NCI-H1436 treated with DMSO at 0.1 percent for 48 hours (cell line): ENCODE data around the gene MRTFB.
"Not testable (repeated sequence)": the region's sequence is repeated elsewhere in the genome, so short reads cannot be mapped to it uniquely, and the experiment has no call there.

ENCODE experiments used
- DNase-seq: peaks from one replicate; lab custom pipeline; 2025; lab: John Stamatoyannopoulos, UW

The MRTFB gene

DNA sequence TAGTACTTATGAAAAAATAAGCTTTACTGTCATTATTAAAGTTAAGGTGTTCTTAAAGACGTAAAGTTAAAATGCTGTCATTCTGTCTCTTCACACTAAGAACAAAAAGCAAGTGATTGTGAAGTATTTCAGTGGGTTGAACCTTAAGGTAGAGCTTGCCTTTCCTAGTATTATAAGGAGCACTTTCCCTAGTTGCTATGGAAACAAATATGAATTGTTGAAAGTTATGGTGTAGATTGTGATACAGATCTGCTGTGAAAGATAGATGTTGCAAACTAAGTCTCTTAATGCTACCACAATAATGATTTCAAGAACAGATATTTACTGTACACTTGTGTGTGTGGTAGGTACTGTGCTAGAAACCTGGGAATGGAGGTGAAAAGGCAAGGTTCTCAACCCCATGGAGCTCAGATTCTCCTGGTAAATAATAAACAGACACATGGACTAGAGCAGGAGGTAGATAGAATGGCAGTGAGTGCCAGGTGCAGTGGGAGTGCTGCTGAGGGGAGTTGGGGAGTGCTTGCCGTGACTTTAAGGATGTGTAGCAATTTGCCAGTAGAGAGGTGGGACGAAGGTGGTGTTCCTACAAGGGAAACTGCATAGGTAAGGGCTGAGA is 34.7 kb downstream of the MRTFB start:
- no peak for DNase-seq

DNA sequence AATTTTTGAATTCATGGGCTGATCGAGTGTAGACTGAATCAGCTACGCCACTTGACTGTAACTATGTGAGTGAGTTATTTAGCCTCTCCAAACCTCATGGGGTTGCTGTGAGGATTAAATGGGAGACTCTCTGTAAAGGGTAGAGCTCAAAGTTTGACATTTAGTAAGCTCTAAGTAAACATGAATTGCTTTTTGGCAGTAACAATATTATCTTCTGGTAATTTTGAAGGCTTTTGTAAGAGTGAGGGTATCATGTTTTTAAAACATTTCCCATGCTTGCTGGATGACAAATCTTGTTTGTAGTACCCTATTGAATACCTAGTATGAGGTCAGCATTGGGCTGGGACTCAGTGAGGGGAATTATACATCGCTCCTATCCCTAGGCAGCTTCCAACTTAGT is 35.3 kb downstream of the MRTFB start:
- no peak for DNase-seq

DNA sequence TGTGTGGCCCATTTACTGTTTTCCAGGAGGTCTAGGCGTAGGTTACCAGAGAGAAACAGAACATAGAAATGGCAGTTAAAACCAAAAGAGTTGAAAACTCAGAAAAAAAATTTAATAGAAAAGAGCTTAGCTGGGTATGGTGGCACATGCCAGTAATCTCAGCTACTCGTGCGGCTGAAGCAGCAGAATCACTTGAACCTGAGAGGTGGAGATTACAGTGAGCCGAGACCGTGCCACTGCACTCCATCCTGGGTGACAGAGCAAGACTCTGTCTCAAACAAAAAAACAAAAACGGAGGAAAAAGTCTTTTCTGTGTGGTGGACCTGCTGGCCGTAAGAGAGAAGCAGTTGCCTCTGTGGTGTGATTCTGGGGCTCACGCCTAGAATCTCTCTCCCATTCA is 35.8 kb downstream of the MRTFB start:
- no peak for DNase-seq

- no peak for DNase-seq
Observed at GRCh38 chr16:14109077-14109775, 38.1 kb downstream of the MRTFB start.

DNA sequence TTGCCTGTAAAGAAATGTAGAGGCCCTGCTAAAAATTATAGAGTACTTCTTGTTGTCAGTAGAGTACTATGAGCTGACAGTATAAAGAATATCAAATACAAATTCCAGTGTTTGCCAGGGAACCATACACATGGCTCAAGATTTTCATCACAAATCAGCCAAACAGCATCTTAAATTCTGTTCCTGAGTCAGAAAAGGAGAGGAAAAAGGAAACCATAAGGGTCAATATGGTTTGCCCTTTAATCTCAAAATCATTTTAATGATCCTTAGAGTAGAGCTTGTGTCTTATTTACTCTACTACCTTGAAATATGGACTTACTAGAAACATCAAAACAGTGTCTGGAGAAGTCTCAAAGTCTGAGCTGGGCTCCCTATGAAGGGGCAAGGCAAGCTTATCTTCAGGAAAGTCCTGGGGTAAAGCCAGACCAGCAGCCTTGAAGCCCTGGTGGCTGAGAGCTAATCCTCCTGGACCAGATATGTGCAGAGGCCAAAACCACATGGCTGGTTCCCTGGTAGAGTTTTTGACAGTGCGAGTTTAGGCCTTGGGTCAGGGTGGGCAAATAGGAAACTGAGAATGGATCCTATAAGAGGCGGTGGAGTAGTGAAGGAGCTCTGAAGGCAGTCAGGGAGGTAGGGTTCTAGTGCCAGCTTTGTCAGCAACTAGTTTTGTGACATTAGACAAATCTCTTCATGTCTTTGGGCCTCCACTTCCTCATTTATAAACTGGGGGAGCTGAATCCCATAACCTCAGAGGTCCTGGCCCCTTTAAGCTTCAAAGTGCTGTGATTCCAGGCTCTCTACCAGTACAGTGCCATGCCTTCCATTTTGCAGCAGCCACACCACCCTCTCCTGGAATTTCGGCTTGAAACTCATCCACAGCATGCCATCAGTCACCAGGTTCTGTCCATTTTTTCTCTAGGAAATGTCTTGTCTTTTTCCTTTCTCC is 38.9 kb downstream of the MRTFB start:
- no peak for DNase-seq

- no peak for DNase-seq
Observed at GRCh38 chr16:14110728-14111251, 39.7 kb downstream of the MRTFB start.

DNA sequence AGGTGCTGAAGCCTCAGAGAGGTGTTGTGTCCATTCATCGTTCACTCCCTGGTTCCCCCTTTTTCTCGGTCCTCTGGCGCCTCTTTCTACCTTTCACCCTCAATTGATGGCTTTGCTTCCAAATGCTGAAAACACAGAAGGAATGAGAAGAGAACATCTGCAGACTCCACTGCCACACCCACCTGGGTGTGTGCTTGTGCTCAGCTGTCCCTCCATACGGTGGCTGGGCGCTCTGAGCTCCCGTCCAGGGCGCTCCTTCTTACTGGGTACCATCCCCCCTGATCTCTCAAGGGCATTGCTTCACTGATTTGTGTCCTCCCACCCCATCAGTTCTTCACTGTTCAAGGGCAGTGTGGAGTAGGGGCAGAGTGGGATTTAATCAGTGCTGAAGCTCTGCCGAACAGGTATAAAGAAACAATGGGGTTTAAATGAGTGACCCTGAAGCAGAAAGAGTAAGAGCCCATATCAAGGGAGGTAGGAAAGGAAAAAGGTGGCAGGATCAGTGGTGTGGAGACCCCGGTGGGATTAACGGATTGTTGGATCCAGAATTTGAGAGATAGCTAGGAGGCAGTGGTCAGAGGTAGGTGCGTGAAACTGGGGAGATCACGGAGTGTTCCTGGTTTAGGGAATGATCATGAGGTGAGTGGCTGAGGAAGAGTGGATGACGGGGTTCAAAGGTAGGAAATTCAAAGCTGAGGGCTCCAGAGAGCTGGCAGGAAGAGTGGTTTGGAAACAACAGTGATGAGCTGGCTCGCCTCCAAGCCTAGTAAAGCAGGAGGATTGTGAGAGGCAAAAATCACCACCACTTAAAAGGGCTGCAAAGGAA is 40.8 kb downstream of the MRTFB start:
- DNase-seq: no peak

DNA sequence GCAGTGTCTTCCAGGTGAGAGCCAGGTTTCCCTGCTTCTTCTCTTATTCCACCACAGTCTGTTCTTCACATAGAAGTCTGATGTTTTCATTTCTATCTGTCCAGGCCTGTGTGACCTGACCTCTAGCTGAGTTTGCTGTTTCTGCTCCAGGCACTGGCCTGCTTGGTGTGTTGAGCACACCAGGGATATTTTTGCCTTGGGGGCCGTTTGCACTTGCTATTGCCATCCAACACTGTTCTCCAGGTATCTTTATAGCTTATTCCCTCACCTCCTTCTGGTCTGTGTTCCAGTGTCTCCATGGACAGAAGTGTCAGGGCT is 41.4 kb downstream of the MRTFB start:
- no peak for DNase-seq

DNA sequence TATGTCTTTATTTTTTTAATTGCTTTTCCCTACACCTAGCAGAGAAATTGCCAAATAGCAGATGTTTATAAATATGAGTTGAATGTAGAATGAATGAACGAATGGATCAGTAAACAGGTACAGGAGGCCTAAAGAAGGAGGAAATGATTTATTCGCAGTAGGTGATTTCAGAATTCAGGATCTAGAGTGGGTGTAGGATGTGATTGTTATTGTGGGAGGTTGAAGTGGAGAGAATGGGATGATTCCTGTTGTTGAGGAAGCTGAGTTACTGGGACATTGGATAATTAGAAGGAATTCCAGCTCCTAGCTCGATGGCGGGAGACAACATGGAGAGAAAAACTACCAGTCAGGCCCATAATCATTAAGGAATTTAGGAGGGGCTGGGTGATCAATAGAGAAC is 42.2 kb downstream of the MRTFB start:
- DNase-seq: no peak

GRCh38 chr16:14117051-14117450 is 45.9 kb downstream of the MRTFB start:
- DNase-seq: no peak

- DNase-seq: no peak
Observed at GRCh38 chr16:14119799-14120198, 48.7 kb downstream of the MRTFB start.

DNA sequence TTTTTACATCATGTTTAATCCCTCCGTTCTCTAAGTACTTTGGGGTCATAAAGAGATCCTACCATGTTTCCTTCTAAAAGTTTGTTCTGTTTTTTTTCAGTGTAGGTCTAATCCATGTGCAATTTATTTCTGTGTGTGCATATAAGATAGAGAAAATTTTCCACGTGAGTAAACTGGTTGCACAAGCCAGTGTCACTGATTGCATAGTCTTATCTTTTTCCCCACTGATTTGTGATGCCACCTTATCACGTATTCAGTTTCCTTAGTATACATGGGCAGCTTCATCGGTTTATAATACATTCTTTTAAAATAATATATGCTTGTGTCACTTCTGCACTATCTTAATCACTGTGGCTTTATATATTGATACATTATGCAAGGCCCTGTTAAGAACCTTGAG is 49.2 kb downstream of the MRTFB start:
- no peak for DNase-seq

GRCh38 chr16:14121142-14121541 is 50.0 kb downstream of the MRTFB start:
- no peak for DNase-seq

- DNase-seq: no peak
Observed at GRCh38 chr16:14121872-14122271, 50.8 kb downstream of the MRTFB start.

- DNase-seq: not testable (repeated sequence)
Observed at GRCh38 chr16:14122430-14122829, 51.3 kb downstream of the MRTFB start.

DNA sequence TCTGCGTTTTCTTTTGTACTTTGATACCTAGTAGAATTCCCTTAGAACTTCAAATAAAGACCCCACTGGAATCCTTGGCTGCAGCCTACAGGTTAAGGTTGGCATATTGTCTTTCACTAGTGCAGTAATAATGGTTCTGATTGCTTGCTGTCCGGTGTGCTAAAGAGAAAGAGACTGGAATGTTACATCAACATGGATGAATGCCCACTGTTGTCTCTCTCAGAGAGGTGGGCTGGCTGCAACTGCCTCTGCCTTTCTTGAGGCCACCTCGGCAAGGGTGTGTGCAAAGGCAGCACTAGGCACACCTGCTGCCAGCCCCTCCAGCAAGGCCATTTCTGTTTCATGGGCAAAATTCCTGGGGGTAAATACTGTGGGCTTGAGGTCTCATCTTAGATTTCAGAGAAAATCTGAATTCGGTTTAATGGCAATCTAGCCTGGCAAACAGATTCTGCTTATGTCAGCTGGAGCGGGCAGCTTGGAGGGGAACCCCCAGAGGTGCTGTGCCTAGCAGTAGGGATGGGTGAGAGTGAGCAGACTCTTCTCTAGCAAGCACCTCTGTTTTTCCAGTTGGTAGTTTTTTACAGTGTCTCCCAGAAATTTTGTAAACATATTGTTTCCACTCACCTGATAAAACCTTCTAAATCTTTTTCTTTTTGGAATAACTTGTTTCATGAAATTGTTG is 54.0 kb downstream of the MRTFB start:
- no peak for DNase-seq

- DNase-seq: no peak
Observed at GRCh38 chr16:14125708-14126107, 54.6 kb downstream of the MRTFB start.

- DNase-seq: no peak
Observed at GRCh38 chr16:14128097-14128496, 57.0 kb downstream of the MRTFB start.

GRCh38 chr16:14129502-14129901 is 58.4 kb downstream of the MRTFB start:
- no peak for DNase-seq

DNA sequence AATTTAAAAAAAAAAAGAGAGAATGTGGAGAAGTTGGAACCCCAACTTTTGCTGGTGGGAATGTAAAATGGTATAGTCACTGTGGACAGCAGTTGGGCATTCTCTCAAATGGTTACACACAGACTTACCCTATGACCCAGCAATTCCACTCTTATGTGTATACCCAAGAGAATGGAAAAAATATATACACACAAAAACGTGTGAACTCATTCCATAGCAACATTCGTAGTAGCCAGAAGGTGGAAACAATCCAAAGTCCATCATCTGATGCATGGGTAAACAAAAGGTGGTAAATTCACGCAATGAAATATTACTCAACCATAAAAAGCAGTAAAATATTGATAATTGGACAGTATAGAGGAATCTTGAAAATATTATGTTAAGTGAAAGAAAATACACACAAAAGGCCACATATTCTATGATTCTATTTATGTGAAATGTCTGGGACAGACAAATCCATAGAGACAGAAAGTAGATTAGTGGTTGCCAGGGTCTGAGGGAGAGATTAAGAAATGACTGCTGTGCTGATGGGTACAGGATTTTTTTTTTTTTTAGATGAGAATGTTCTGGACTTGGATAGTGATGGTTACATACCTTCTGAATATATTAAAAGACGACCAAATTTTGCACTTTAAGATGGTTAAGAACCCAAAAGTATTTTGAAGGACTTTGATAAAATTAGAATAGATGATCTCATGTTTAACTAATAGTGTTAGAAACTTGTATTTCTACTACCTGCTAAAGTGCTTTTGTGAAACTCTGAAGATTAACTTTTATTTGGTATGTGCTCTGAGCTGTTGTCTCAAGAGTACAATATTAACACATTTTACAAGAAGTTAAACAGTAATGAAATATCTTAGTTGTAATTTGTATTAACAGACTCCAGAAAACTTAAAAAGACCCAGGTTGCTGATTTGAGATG is 60.9 kb downstream of the MRTFB start:
- DNase-seq: no peak
